GM19193 (cell line): ENCODE data around the gene ATP1B2.

Experiments used
- POLR2A ChIP-seq: IDR thresholded peaks from 4 replicates; pipeline ENCODE4 v1.6.1; 2011; ENCODE audit not compliant: insufficient read depth, insufficient read length; ENCODE audit errors: extremely low read depth

ATP1B2 gene

GRCh38 chr17:7688808-7689316, 38.1 kb downstream of the ATP1B2 start:
- TF ChIP-seq POLR2A, result no peak

- no peak for TF ChIP-seq POLR2A
Measured at GRCh38 chr17:7695586-7695985, 44.9 kb downstream of the ATP1B2 start.

GRCh38 chr17:7697828-7698588, 47.3 kb downstream of the ATP1B2 start:
- TF ChIP-seq POLR2A, result no peak

GRCh38 chr17:7700510-7700909, 49.8 kb downstream of the ATP1B2 start:
- TF ChIP-seq POLR2A, result no peak

GRCh38 chr17:7701681-7702080, 51.0 kb downstream of the ATP1B2 start:
- no peak for TF ChIP-seq POLR2A

- no peak for TF ChIP-seq POLR2A
Measured at GRCh38 chr17:7702776-7703175, 52.0 kb downstream of the ATP1B2 start.

GRCh38 chr17:7703584-7704479, 53.1 kb downstream of the ATP1B2 start:
- TF ChIP-seq POLR2A, result no peak

GRCh38 chr17:7704601-7705268, 54.0 kb downstream of the ATP1B2 start, which contains the start of gene EFNB3:
Gene EFNB3, plus strand, starts transcription at chr17:7705202. Its CDS starts 397 bp downstream, at chr17:7705599.
- TF ChIP-seq POLR2A, result no peak

- no peak for TF ChIP-seq POLR2A
Measured at GRCh38 chr17:7705269-7706255, 54.8 kb downstream of the ATP1B2 start.

GRCh38 chr17:7706631-7707354, 56.1 kb downstream of the ATP1B2 start:
- TF ChIP-seq POLR2A, result no peak
